Left lobe of liver (tissue), 2 donors: ENCODE results near the gene NPM3. TPM values are rescaled to one million over a fixed set of nuclear protein-coding genes. Genes with fewer than 3 reads are reported as not detected.
A peak's percentile ranks its signal among the peaks of the same experiment; 100 is the strongest.
"Not testable (repeated sequence)": the region's sequence is repeated elsewhere in the genome, so short reads cannot be mapped to it uniquely, and the experiment has no call there.

Experiments
- ATAC-seq: fragments of 200-7000 bp; cut with Tn5 transposase; one replicate; pipeline ENCODE4 v1.9.1; 2020; ENCODE audit warnings: mild to moderate bottlenecking, moderate library complexity
- DNase-seq: peaks from one replicate; pipeline ENCODE4 v3.0.0-alpha.2; 2020; ENCODE audit warnings: low spot score
- total RNA-seq: library from RNA; stranded (reverse); gene quantifications from one replicate; pipeline ENCODE4 v1.2.1, GENCODE V29; 2021
- donor health status: DM: no; HTN: no; CAD: no; lungs with moderate emphysema.
- donor health status: DM: no; HTN: yes; CAD: no.

The NPM3 gene
- total RNA-seq, 1 donor from 2014 or later: 7.2 TPM

- ATAC-seq: no peak
Measured at GRCh38 chr10:101812606-101813005, 29.4 kb upstream of the NPM3 start.

GRCh38 chr10:101807158-101807557 is 23.9 kb upstream of the NPM3 start:
- DNase-seq (no peak), ATAC-seq (no peak)

More at GRCh38 chr10:101812606-101813005, 29.4 kb upstream of the NPM3 start:
- DNase-seq: no peak

GRCh38 chr10:101803511-101803910 is 20.3 kb upstream of the NPM3 start:
- DNase-seq (no peak), ATAC-seq (no peak)

- no peak for DNase-seq
- ATAC-seq: no peak
Measured at GRCh38 chr10:101797403-101798059, 14.3 kb upstream of the NPM3 start.

GRCh38 chr10:101793526-101793925 is 10.3 kb upstream of the NPM3 start:
- no peak for DNase-seq
- no peak for ATAC-seq

- DNase-seq (no peak), ATAC-seq (no peak)
Measured at GRCh38 chr10:101789686-101790085, 6.4 kb upstream of the NPM3 start.

GRCh38 chr10:101789231-101789630 is 6.0 kb upstream of the NPM3 start:
- not testable (repeated sequence) for DNase-seq, ATAC-seq

- DNase-seq: no peak
- ATAC-seq: no peak
Measured at GRCh38 chr10:101785801-101786200, 2.6 kb upstream of the NPM3 start.

- DNase-seq (no peak), ATAC-seq (no peak)
Measured at GRCh38 chr10:101784558-101784957, 1.3 kb upstream of the NPM3 start.

GRCh38 chr10:101783736-101784118 is 481 bp upstream of the NPM3 start:
- ATAC-seq: no peak
- no peak for DNase-seq

- DNase-seq: peak; percentile 42
- no peak for ATAC-seq
Measured at GRCh38 chr10:101781984-101782810, 1.0 kb downstream of the NPM3 start.

- ATAC-seq: no peak
- peak; percentile 33 for DNase-seq
Measured at GRCh38 chr10:101781655-101781983, 1.6 kb downstream of the NPM3 start.

GRCh38 chr10:101780818-101781654 is 2.2 kb downstream of the NPM3 start:
- DNase-seq (peak; percentile 64), ATAC-seq (peak; percentile 73)

GRCh38 chr10:101780187-101780817 is 2.9 kb downstream of the NPM3 start:
- DNase-seq: peak; percentile 42
- ATAC-seq: no peak

GRCh38 chr10:101779544-101780186 is 3.6 kb downstream of the NPM3 start:
- peak; percentile 83 for ATAC-seq
- peak; percentile 78 for DNase-seq

- ATAC-seq (peak; percentile 37), DNase-seq (no peak)
Measured at GRCh38 chr10:101778781-101779543, 4.3 kb downstream of the NPM3 start.

GRCh38 chr10:101778151-101778780 is 5.0 kb downstream of the NPM3 start:
- ATAC-seq: no peak
- DNase-seq: peak; percentile 41

- no peak for ATAC-seq
- peak; percentile 31 for DNase-seq
Measured at GRCh38 chr10:101777619-101778145, 5.6 kb downstream of the NPM3 start.
